Stimulated activated CD4-positive, alpha-beta T cell treated with anti-CD3 and anti-CD28 coated beads, TNF-alpha, amount 100 ng/mL, for 1 hour (primary cell): ENCODE measurements around the gene SKP1.
"Not testable (repeated sequence)": the region's sequence is repeated elsewhere in the genome, so short reads cannot be mapped to it uniquely, and the experiment has no call there.

ENCODE experiments used
- DNase-seq, 3 donors: peaks; one replicate each; pipeline ENCODE4 v3.0.0-alpha.2; 2020; ENCODE audit warnings: low read depth in 3 of 3, low spot score in 1 of 3

SKP1 gene

DNA sequence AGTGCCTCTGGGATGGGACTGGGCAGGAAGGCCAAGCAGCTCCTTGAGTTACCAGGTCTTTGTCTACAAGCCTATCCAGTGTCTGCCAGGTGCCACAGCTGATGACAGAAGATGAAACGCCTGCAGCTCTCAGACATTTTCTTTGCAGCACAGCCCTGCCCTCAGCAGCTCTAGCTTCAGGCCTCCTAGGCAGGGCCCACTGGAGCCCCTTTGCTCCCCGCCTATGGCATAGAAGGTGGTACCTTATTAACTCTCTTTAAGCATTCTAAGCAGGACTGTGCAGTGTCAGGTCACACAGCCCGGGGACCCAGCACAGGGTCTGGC is 1.3 kb upstream of the SKP1 start:
- no peak for DNase-seq

DNA sequence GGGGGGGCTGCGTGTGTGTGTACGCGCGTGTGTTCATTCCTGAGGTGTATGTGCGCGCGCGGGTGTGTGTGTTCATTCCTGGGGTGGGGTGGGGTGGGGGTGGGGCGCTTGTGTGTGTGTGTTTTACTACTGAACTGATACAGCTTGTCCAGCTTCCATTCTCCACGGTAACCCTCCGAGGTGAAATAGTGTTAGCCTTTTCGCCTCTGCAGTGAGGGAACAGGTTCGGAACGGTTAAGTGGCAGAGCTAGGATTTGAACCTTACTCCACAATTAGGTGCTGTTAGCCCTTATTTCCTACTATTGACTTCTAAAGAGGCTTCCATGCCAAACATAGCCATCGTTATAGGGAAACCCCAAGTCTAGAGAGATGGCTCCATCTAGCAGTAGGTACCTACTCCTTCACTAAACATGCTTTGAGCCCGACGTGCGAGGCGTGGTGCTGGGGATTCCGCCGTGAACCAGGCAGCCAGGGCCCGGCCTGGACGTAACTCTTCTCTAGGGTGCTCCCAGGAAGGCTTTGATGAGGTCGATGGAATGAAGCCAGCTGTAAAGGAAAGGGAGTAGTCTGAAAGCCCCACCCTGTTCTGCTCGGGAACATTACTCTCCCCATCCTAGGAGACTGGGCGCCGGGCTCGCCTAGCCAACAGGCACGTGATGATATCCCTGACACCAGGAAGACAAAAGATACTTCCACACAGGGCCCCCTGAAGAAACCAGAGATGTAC is 782 bp upstream of the SKP1 start:
- no peak for DNase-seq

DNA sequence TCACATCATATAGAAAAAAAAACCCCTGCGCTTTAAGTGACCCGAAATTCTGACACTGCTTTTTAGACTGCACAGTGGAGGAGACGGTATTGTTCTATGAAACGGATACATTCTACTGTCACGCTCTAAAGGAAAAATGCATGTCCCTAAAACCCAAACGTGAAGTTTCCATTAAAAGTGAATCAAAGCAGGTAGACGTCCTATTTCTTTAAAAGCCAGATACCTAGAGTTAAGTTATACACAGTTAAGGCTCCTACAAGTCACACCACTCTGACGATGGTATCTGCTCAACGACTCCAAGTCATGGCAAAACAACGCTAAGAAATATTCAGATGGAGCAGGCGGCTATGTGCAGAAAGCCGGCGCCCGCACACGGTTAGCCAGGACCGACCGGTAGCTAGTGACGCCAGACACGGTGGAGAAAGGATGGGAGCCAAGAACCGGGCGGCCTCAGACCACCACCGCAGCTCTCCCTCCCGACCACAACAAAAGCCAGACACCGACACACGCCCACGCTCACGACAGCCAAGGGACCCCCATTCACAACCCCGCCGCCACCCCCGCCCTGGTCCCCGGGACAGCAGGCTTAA is 734 bp downstream of the SKP1 start:
- DNase-seq = peak in 1 of 3 donors; percentile 8

DNA sequence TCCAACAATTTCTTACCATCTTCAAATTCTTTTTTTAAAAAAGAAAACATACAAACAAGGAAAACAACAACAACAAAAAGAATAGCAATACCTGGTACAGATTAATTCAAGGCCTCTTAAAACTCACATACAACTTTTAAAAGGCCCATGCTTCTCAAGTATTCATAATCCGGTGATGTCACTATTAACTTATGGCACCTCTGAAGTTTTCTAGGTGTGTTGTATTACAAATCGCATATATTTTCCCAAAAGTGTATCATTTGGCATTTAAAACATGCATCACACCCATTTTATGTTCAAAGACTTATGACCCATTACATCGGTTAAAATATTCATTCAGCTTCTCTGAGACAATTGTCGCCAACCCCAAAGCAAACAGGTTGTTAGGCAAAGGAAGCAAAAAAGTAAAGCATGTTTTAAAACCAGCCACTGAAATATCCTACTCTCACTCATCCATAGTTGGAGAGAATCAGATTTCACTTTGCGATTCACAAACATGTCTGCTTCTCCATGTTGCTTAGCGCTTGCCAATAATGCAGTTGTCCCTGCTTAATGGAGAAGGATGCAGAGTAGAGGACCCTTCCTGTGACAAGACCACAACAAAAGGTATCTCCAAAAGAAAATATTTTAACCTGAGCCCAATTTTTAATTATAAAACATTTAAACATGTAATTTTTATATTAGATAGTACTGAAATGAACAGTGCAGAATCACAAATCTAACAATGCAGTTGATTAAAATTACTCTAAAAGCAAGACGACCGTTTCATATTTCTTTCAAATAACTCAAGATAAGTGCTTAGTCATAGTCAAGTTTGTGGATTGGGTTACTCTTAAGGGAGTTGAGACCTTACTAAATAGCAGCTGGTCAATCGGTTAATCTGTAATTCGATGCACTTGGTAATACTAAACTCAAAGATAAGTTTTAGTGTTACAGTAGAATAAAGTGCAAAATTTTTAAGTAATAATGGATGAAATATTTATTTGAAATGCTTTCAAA is 1.6 kb downstream of the SKP1 start:
- DNase-seq = no peak

DNA sequence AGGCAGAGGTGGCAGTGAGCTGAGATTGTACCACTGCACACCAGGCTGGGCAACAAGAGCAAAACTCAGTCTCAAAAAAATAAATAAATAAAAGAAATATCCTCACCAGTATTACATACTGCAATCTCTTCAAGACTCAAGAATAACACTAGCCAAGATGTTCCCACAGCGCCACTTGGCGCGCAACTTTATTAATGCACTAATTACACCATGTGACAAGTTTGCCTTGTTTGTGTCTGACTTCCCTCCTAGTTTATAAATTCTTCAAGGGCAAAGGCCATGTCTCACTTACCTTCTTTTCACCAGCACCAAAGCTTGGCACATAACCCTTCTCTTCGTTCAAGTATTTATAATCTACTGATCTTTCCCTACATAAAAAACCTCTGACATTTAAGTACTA is 4.8 kb downstream of the SKP1 start:
- DNase-seq = no peak

DNA sequence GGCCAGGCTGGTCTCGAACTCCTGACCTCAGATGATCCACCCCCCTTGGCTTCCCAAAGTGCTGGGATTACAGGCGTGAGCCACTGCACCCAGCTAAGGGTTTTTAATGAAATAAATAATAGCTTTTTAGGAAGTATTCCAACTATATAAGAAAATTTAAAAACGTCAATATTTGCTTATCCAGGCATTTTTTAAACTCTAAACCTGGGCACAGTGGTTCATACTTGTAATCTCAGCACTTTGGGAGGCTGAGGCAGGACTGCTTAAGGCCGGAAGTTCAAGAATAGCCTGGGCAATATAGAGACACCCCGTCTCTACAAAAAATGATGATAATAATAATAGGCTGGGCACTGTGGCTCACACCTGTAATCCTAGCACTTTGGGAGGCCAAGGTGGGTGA is 14.2 kb downstream of the SKP1 start:
- no peak for DNase-seq

DNA sequence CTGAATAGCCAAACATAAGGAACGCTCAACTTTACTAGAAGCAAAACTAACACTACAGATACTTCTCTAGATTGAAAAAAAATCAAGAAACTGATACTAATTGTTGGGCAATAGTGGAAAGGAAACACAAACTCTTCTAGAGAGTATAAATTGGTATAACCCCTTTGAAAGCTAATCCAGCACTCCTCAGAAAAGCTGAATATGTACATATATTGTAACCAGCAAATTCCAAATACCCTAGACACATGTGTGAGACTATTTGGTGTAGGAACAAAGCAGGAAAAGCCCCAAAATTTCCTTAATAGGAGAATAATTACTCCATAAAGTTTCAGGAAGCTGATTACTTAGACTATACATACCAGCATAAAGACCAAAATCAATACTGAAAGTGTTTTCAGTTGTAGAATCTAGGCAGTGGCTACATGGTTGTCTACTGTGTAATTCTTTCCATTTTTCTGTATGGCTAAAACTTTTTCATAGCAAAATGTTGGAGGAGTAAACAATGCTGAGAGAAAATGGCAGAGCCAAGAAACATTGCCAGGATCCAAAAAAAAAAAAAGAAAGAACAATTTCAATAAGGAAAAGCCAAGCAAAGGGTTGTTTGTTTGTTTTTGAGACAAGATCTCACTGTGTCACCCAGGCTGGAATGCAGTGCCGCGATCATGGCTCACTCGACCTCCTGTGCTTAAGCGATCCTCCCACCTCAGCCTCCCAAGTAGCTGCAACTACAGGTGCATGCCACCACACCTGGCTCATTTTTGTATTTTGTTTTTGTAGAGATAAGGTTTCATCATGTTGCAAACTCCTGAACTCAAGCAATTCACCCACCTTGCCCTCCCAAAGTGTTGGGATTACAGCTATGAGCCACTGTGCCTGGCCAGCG is 15.0 kb downstream of the SKP1 start:
- no peak for DNase-seq

DNA sequence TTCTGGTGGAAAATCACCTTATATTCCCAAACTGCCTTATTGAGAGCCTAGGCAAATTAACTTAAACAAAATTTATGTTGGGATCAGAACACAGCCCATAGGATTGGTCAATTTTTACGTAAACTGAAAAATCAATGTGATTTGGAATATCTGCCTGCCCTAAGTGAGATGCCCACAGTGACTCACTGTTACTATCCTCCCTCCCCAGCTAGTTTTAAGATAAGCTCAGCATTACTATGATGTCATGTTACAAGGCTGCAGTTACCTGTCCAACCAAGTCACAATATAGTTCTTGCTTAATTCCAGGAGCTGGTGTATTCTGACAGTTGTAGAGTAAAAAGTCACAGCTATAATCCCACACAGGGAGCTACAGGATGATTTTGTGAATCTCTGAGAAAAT is 23.1 kb downstream of the SKP1 start:
- DNase-seq = no peak

DNA sequence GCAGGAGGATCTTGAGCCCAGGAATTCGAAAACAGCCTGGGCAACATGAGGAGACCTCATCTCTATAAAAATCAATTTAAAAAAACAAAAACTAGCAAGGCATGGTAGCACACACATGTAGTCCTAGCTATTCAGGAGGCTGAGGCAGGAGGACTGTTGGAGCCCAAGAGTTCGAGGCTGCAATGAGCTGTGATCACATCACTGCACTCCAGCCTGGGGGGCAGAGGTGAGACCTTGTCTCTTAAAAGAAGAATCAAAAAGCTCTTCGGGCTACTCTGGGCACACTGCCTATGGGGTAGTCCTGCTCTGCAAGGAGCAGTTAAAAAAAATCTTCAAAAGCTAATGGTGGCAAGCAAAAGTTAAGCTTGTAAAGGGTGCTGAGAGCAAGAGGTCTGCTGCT is 23.5 kb downstream of the SKP1 start:
- no peak for DNase-seq

DNA sequence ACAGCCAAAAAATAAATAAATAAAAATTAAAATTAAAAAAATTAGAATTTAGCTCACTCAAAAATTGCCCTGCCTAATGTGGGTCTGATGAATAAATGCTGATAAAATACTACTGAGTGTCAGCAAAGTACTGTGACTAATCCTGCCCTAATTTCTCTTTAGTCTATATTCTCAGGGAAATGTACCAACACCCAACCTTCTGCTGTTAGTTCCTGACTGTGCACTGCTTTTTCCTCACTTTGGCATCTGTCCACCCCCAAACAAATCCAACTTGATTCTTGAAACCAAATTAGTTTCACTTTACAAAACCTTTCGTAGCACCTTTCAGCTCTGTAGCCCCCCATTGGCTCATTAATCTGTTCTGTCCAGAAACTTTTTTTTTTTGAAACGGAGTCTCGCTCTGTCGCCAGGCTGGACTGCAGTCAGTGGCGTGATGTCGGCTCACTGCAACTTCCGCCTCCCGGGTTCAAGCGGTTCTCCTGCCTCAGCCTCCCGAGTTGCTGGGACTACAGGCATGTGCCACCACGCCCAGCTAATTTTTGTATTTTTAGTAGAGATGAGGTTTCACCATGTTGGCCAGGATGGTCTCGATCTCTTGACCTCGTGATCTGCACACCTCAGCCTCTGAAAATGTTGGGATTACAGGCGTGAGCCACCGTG is 24.4 kb downstream of the SKP1 start:
- DNase-seq = not testable (repeated sequence)

DNA sequence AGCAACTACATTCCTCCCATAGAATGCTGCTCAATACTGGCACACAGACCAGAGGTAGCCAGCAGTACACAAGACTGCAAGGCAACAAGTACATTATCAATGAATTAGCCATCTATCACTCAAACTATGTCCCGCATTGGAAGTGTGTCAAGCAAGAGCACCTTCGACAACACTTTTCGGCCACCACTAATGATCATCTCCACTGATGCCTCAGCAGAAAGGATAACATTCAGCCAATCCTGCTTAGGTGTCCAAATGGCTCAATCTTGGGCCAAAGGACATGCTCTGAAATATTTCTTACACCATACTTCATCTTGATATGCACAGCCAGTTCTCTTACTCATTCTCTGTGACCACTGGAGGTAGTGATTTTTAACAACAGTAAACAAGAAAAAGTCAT is 25.0 kb downstream of the SKP1 start:
- DNase-seq = no peak

DNA sequence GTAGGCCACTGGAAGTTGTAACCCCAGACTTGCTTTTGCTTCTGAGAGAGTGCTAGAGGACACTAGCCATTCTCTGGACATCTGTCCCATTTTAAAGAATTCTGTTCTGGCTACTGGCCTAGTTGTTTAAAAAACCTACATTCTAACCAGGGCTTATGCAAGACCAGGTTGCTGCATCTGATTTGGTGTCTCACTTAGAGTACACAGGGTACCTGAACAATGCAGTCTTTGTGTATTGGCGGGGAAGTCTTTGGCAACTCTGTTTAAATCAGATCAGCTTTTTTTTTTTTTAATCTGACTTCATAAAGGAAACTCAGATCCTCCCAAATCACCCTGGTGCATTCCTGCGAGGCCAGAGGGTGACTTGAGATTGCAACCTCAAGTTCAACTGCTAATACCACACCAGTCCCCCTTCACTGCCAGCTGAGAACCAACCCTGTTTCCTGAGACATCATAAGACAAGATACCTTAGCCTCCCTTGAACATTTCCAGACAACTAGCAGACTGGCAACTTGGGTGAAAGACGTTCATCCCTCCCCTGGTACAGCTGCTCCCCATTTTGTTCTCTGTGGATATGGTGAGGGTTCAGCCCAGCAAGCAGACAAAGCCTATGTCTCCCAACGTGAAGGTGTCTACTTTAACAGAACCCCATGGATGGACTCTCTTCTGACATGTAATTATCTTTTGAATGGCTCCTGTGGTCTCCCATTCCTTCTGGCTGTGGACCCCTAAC is 27.0 kb downstream of the SKP1 start:
- no peak for DNase-seq

DNA sequence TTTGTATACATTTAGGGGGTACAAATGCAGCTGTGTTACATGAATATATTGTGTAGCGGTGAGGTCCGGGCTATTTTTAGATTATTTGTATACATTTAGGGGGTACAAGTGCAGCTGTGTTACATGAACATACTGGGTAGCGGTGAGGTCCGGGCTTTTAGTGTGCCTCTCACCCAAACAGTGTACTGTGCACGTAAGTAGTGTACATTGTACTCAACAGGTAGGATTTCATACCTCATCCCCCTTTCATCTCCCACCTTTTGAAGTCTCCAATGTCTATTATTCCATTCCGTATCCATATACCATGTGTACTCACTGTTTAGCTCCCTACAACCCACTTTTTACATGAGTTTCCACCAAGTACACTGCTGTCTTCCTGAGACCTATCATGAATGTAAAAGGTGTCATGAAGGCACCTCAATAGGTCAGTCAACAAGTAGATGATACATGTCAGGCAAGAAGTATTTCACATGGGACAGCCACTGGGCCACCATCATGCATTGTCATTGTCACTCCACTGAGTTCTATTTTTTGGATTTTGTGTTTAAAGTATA is 27.7 kb downstream of the SKP1 start:
- DNase-seq = no peak

DNA sequence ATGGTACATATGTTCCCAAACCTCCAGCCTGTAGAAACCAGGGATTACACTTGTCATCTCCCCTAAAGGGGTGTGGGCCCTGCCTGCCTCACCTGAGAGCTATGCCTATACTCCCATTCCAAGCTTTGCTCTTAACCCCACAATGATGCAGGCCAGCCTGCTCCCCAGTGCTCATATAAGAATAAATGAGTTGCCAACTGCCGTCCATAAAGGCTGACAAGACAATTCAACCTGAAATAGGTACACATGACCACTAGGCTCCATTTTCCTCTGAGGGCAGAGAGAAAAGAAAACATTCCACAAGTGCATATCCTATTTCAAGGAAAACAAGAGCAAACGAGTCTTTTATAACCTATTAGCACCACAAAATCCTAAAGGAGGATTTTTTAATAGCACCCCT is 28.4 kb downstream of the SKP1 start:
- no peak for DNase-seq

DNA sequence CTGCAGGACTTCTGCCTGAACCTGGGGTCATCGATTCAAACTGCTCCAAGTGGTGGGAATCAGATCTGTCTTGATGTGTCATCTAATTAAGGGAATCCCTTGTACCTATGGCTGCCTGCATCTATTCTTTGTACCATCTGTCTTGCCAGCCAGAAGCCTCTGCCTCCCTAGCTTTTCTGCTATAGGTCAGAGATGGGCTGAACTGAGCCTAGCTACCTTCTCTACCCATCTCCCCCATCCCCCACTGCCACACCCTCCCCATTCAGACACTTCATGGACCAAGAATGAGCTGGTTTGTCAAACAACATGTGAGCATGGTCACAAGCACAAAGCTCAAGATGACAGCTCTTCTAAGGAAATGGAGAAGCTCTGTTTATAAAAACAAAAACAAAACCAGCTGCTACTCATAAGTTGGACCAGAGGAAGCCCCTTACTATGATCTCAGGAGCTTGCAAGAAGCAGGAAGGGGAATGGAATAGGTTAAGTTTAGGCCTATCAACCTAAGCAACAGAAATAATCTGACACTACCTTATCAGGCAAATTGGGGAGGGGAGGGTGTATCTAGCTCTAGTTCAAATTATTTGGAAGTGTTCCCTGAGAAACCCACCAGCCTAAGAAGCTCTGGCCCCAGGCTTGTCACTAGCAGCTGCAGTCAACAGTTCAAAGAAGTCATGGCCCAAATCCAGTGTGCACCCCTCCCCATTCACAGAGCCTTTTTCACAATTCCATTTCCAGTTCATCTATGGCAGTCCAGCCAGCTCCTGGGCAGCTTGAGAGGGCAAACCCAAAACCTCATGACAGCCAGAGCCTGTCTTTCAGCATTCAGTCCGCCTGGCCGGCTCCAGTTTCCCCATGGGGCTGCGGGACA is 29.9 kb downstream of the SKP1 start:
- DNase-seq = no peak

DNA sequence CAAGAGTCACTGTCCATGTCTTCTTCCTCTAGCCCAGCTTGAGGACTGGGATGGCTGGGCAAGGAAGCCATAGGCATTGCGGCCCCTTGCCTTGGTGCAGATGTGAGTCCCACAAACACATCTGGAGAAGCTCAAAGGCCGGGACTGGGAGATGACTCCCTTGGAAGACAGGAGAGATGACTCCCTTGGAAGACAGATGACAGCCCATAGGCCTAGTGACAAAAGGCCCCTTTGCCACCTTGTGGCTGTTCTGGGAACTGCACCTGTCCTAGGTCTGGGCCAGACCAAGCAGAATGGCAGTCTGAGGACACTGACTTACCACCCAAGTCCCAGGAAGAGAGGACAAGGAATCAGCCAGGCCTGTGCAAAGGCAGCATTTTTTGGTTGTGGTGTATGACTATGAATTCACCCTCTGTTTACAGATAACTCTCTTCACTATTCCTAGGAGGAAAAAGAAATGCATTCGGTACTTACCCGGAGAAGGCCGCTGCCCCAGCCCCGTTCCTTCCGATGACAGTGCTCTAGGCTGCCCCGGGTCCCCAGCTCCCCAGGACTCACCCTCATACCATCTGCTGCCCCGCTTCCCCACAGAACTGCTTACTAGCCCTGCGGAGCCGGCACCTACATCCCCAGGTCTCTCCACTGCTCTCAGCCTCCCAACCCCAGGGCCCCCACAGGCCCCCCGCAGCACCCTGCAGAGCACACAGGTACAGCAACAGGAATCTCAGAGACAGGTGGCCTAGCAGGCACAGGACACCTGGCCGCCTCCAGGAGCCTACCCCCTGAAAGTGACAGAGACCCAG is 30.8 kb downstream of the SKP1 start:
- DNase-seq = peak; percentile 54 to 78 (median 72)

DNA sequence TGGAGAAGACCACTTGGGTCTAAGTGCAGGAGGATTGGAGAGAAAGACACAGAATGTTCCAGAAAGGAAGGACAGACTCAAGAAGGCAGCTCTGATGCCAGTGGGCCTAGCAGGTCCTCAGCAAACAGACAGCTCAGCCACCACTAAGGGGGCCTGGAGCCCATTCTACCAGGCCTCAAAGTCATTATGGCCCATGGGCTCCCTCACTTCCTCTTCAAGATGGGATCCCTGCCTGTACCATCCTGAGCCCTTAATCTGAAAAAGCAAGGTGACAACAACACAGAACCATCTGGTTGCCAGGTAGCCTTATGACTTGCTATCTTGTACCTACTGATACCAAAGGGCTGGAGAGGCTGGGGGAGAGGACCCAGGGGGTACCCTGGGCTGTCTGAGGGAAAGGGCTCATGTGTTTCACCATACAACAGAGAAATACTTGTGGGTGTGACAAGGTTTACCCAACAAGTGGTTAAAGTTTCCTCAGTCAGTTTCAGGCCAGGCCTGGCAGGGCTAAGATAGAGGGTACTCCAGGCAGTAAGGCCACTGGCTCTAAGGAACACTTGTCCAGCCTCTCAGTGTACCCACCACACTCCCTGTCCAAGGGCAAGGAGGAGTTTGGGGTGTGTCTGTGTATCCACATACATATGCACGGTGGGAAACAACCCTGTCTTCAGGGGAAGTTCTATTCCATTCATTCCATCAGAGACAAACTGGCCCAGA is 31.6 kb downstream of the SKP1 start:
- DNase-seq = no peak
